Smooth muscle cell (in vitro differentiated cells): ENCODE results near the gene CPSF3. TPM values are rescaled to one million over a fixed set of nuclear protein-coding genes. Genes with fewer than 3 reads are reported as not detected.

Experiments used
- DNase-seq: peaks from one replicate; lab custom pipeline; 2025; ENCODE audit not compliant: unreplicated experiment; lab: John Stamatoyannopoulos, UW
- H2AFZ ChIP-seq: fragments of 200-600 bp; sonication (generic); 2 replicates; pipeline ENCODE4 v1.6.0; 2016; ENCODE audit warnings: antibody characterized with exemption, low read depth, mild to moderate bottlenecking
- H3F3A ChIP-seq: fragments of 200-600 bp; sonication (generic); 2 replicates; pipeline ENCODE4 v1.6.0; 2017; ENCODE audit warnings: antibody characterized with exemption, low read depth
- H3K27ac ChIP-seq: fragments of 200-600 bp; sonication (generic); 2 replicates; pipeline ENCODE4 v1.5.1; 2016; ENCODE audit warnings: low read depth, mild to moderate bottlenecking
- H3K27me3 ChIP-seq: fragments of 200-600 bp; sonication (generic); 2 replicates; pipeline ENCODE4 v1.6.1; 2016; ENCODE audit warnings: low read depth, mild to moderate bottlenecking
- H3K36me3 ChIP-seq: fragments of 200-600 bp; sonication (generic); 2 replicates; pipeline ENCODE4 v1.5.1; 2016; ENCODE audit warnings: low read depth
- H3K4me1 ChIP-seq: fragments of 200-600 bp; sonication (generic); 2 replicates; pipeline ENCODE4 v1.5.1; 2016; ENCODE audit warnings: low read depth
- H3K4me2 ChIP-seq: fragments of 200-600 bp; sonication (generic); 2 replicates; pipeline ENCODE4 v1.6.0; 2016; ENCODE audit warnings: mild to moderate bottlenecking
- H3K4me3 ChIP-seq: fragments of 200-600 bp; sonication (generic); 2 replicates; pipeline ENCODE4 v1.5.1; 2016; ENCODE audit warnings: mild to moderate bottlenecking
- H3K79me2 ChIP-seq: fragments of 200-600 bp; sonication (generic); 2 replicates; pipeline ENCODE4 v1.6.0; 2016; ENCODE audit warnings: low read depth, mild to moderate bottlenecking
- H3K9ac ChIP-seq: fragments of 200-600 bp; sonication (generic); 2 replicates; pipeline ENCODE4 v1.6.0; 2016; ENCODE audit warnings: low read depth
- H3K9me3 ChIP-seq: fragments of 200-600 bp; sonication (generic); replicated peaks from 2 replicates; pipeline ENCODE4 v1.5.1; 2016; ENCODE audit warnings: low read depth
- H4K20me1 ChIP-seq: fragments of 200-600 bp; sonication (generic); 2 replicates; pipeline ENCODE4 v1.6.0; 2016; ENCODE audit warnings: low read depth
- WGBS: methylation state at CpG from one replicate; pipeline ENCODE4 v1.1.7; 2016; ENCODE audit warnings: low lambda C conversion rate; 5-methylcytosine and 5-hydroxymethylcytosine counted together
- polyA plus RNA-seq: library from polyadenylated mRNA; unstranded; fragments of >200 nt; fragmentation: Nextera tagmentation; extraction: Ambion mirVana; gene quantifications from 2 replicates; pipeline ENCODE4 v1.2.1, GENCODE V29; 2016
- total RNA-seq: library from RNA; depleted of rRNA; stranded (reverse); fragments of >200 nt; gene quantifications from 2 replicates; pipeline ENCODE4 v1.2.3, GENCODE V29; 2014
- TF ChIP-seq, protein P1 (sequence below): fragments of 200-600 bp; sonication (generic); IDR thresholded peaks from 2 replicates; pipeline ENCODE4 v1.5.1; 2017; ENCODE audit warnings: borderline replicate concordance, mild to moderate bottlenecking, antibody characterized with exemption; ENCODE audit not compliant: insufficient read depth, poor library complexity, severe bottlenecking

CPSF3 gene
- total and polyA plus RNA-seq, 2 experiments from 2014 or later = 30.3 to 52.6 TPM

DNA sequence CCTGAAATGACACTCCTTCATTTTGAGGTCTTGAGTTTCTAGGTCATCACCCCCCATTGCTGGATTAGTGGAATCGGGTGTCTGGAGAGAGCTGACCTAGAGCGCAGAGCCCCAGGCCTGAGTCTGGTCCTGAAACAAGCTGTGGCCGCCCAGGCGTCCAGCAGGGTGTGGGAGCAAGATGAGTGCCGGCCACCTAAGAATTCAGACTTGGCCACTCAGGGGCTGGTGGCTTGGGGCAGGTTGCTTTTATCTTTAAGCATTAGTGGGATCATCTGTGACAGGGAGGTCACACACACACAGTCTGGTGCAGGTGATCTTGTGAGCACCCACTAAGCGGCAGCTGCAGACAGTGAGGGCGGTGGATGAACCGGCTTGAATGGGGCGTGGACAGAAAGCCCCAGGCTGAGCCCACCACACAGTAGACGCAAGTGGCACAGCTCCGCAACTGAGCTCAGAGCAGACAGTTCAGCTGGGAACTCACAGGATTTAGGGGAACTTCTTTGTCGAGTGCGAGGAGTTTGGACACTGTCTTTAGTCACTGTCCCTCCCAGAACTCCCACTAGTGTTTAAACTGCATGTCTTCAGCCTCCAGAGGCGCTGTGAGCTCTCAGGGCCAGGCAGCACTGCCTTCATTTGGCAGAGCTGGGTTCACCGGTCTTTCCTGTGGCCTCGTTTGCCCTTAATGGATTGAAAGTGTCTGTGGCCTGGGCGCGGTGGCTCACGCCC lies 21.6 kb upstream of the CPSF3 start:
- WGBS = 88% methylated on average over 19 of the region's 19 CpGs
- no peak overlapping the region for H3K9ac ChIP-seq
- no peaks in the 10 kb centered on the region for H3K27me3 ChIP-seq
- TF ChIP-seq, protein P1, sequence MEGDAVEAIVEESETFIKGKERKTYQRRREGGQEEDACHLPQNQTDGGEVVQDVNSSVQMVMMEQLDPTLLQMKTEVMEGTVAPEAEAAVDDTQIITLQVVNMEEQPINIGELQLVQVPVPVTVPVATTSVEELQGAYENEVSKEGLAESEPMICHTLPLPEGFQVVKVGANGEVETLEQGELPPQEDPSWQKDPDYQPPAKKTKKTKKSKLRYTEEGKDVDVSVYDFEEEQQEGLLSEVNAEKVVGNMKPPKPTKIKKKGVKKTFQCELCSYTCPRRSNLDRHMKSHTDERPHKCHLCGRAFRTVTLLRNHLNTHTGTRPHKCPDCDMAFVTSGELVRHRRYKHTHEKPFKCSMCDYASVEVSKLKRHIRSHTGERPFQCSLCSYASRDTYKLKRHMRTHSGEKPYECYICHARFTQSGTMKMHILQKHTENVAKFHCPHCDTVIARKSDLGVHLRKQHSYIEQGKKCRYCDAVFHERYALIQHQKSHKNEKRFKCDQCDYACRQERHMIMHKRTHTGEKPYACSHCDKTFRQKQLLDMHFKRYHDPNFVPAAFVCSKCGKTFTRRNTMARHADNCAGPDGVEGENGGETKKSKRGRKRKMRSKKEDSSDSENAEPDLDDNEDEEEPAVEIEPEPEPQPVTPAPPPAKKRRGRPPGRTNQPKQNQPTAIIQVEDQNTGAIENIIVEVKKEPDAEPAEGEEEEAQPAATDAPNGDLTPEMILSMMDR = no peak
- H3K27ac ChIP-seq = no peak overlapping the region
- no peak overlapping the region for H3K4me3 ChIP-seq
- H3K9me3 ChIP-seq = no peaks in the 10 kb centered on the region
- no peaks in the 10 kb centered on the region for H3K4me1 ChIP-seq
- no peak overlapping the region for H3K4me2 ChIP-seq
- no peak overlapping the region for H2AFZ ChIP-seq
- H3F3A ChIP-seq = peaks cover 4% of the 10 kb centered on the region
- DNase-seq = no peak
- no peaks in the 10 kb centered on the region for H3K79me2 ChIP-seq
- H4K20me1 ChIP-seq = peaks cover 2% of the 10 kb centered on the region
- H3K36me3 ChIP-seq = no peaks in the 10 kb centered on the region

DNA sequence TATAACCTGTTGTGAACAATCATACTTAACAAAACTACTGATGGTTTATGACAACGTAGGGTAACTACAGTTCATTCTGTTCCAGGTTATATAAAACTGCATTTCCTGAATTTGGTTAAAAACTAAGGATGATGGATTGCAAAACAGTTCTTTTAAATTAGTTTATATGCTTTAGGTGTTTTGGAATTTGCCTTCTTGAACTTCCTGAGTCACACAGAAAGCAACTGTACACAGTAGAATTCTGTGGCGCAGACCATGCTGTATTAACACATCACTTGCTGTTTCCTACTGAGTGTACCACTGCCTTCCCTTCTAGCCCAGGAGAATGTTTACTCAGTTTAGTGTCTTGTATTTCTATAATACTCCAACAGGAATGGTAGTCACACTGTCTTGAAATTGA lies 19.5 kb upstream of the CPSF3 start:
- Histone ChIP-seq H3F3A (peaks cover 20% of the 10 kb centered on the region), H3K4me3 (no peak overlapping the region), H3K27ac (no peak overlapping the region), H2AFZ (no peak overlapping the region), H3K27me3 (no peaks in the 10 kb centered on the region), H4K20me1 (peaks cover 7% of the 10 kb centered on the region), H3K4me1 (no peaks in the 10 kb centered on the region), H3K4me2 (no peak overlapping the region), H3K9ac (no peak overlapping the region), H3K79me2 (no peaks in the 10 kb centered on the region), H3K9me3 (no peaks in the 10 kb centered on the region), H3K36me3 (no peaks in the 10 kb centered on the region)
- TF ChIP-seq, protein P1 = no peak
- WGBS = 92% methylated on average over 2 of the region's 2 CpGs
- DNase-seq = no peak

DNA sequence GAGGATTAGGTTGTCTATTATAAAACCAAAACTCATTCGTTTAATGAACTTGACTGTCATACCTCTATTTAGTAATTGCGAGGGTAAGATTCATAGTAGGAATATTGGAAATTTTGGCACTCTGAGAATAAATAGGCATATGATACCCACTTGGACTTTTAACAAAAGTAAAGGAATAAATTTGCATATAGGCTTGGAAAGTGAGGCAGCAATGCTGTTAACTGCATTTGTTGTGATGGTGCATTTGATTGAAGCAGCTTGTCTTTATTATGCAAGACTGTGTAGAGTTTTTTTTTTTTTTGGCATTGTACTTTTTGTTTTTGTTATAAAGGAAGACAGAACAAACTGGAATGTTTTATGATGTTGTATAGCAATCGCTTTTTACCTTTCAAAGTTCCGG lies 19.0 kb upstream of the CPSF3 start:
- Histone ChIP-seq H3K27me3 (no peaks in the 10 kb centered on the region), H3K79me2 (no peaks in the 10 kb centered on the region), H3K27ac (no peak overlapping the region), H3K4me1 (no peaks in the 10 kb centered on the region), H3K4me3 (no peak overlapping the region), H4K20me1 (peaks cover 7% of the 10 kb centered on the region), H3K4me2 (no peak overlapping the region), H2AFZ (no peak overlapping the region), H3F3A (peaks cover 21% of the 10 kb centered on the region), H3K36me3 (no peaks in the 10 kb centered on the region), H3K9me3 (no peaks in the 10 kb centered on the region), H3K9ac (no peak overlapping the region)
- DNase-seq = no peak
- WGBS = 97% methylated on average over 4 of the region's 4 CpGs
- TF ChIP-seq, protein P1 = no peak

GRCh38 chr2:9405636-9406035 lies 17.8 kb upstream of the CPSF3 start:
- WGBS = 69% methylated on average over 2 of the region's 2 CpGs
- Histone ChIP-seq H3K36me3 (peaks cover 1% of the 10 kb centered on the region), H3K79me2 (no peaks in the 10 kb centered on the region), H3F3A (peaks cover 21% of the 10 kb centered on the region), H3K27ac (no peak overlapping the region), H3K4me3 (no peak overlapping the region), H3K4me1 (no peaks in the 10 kb centered on the region), H4K20me1 (peaks cover 7% of the 10 kb centered on the region), H3K9me3 (no peaks in the 10 kb centered on the region), H3K4me2 (peak overlapping the region; percentile 3), H3K27me3 (no peaks in the 10 kb centered on the region), H2AFZ (no peak overlapping the region), H3K9ac (no peak overlapping the region)
- no peak for DNase-seq
- TF ChIP-seq, protein P1 = no peak
